Activated CD8-positive, alpha-beta memory T cell treated with anti-CD3 and anti-CD28 coated beads for 24 hours (primary cell): Measurements from ENCODE around the gene AMBP.

ENCODE experiments used
- DNase-seq: peaks from one replicate; pipeline ENCODE4 v3.0.0-alpha.2; 2020

AMBP gene

DNA sequence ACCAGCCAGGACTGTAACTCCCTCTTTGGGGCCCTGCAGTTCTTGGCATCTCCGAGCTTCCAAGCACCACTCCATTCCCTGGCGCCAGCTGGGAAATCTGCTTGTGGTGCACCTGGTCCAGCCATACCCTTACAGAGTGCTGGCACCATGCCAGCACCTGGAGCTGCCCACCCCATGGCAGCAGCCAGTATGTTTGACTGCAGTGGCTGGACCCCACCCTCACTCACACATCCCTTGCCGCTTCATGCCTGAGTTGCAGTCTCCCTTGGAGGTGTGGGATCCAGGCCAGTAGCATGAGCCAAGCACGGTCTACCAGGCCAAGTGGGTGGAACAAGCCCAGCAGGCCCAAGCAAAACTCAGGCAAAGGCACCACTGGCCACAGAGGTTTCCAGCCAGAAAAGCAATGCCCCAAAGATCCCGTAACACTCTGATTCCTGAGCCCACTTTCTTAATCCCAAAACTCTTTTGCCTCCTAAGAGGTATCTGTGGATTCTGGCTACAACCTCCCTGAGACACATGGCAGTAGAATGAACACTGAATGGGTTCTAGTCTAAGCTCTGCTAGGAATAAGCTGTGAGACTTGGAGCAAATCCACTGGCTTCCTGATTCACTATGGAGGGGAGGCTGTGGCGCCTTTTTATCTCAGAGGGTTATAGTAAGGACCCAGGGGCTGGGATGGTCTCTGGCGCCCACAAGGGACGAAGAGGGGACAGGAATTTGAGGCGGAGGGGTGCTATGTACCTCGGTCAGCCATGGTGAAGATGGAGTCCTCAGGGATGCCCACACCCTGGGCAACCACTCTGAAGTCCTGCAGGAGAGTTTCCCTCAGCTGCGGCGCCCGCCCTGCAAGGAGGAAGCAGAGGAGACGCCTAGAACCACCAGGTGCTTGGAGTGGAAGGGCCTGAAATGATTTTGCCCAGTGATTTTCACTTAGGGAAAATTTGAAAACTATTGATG is 5.6 kb downstream of the AMBP start:
- DNase-seq: no peak

DNA sequence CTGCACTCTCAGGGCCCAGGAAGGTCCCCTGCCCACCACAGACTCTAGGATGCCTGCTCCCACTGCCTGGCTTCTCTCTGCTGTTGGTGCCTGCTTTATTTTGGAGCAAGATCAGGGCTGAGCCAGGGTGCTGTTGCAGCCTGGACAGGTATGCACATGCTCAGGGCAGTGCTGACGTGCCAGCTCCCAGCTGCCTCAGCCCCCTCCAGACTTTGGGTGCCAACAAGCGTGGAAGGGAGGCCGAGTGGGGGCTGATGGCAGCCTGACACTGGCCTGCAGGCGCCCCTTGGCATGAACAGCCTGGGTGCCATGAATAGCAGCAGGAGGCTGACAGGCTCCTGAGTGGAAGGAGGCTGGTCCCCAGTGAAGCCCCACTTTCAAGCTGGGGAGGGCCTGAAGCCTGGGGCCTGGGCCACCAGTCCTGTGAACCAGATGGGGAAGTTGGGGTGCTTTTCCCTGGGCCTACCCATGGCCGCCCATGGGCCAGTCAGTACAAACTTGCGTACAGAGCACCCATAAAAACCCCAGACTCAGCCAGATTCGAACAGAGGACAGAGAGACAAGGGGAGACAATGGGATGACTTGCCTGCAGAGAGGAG is 6.8 kb downstream of the AMBP start:
- DNase-seq: no peak

DNA sequence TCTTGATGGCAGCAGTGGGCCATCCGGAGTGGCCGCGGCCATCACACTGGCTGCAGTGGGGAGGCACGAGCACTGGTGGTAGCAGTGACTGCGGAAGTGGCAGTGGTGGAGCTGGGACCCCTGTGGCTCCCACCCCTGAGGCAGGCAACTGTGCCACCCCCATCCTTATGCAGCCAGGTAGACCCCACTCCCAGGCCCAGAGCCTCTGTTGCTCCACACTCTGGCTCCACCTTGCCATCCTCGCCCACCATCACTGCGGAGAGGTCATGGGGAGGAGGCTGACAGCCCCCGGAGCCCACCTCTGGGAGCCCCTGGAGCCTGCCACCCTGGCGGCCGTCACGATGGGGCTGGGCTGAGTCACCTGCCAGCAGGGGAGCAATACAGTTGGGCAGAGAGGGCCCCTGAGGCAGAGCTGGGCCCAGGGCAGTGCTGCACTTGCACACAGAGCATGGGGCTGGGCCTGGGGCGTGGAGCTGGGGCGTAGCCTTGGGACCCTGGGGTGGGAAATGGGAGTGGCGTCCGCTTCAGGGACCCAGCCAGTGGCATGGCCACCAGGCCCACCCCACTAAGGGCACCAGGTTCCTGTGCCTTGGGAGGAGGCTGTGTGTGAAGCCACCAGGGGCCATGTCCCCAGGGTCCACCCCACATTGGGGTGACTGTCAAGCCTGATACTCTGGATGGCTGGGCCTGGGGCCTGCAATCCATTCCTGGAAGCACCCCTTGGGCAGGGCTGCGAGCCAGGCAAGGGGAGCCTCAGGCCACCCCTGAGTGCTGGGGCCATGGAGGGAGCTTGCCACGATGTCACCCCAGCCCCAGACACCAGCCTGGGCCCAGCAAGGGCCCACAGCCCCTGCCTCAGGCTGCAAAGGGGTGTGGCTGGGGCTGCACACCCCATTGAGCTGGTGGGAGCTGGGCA is 7.7 kb downstream of the AMBP start:
- no peak for DNase-seq

DNA sequence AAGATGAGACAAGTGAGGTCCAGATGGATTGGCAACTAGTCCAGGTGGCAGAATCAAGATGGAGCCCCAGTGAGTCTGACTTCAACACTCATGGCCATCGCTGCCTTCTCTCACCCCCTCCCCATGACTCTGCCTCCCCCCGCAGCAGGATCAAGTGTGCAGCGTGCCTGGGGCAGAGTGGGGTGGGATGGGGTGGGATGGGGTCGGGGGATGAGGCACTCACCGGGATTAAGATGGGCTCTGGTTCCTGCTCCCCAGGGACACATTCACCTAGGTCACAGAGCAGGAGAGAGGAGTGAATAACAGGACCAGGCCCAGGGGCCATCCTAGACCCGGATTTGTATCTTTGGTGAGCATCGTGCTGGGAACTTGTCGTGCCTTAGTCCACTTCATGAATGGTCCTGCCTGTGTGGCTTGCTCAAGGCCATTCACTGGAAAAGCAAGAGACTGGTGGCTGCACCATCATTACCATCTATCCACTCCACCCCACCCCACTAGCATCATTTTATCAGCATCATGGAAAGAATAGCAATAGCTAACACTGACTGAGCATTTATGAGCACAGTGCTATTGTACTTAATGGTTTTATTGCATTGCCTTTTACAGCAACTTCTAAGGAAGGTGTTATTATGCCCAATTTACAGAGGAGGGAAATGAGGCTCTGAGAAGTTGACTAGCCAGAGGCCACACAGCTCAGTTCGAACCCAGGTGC is 8.5 kb downstream of the AMBP start:
- no peak for DNase-seq

DNA sequence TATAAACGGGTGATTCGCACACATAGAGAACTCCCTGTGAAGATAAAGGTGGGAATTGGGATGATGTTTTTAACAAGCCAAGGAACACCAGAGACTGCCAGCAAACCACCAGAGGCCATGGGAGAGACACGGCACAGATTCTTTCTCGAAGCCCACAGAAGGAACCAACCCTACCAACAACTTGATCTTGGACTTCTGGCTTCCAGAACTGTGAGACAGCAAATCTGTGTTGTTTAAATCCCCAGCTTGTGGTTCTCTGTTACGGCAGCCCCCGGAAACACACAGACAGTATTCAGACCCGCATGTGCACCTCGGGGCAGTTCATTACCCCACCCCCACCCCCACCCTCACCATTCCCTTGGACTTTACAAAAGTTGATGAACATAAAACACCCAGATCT is 12.8 kb downstream of the AMBP start:
- DNase-seq: no peak

DNA sequence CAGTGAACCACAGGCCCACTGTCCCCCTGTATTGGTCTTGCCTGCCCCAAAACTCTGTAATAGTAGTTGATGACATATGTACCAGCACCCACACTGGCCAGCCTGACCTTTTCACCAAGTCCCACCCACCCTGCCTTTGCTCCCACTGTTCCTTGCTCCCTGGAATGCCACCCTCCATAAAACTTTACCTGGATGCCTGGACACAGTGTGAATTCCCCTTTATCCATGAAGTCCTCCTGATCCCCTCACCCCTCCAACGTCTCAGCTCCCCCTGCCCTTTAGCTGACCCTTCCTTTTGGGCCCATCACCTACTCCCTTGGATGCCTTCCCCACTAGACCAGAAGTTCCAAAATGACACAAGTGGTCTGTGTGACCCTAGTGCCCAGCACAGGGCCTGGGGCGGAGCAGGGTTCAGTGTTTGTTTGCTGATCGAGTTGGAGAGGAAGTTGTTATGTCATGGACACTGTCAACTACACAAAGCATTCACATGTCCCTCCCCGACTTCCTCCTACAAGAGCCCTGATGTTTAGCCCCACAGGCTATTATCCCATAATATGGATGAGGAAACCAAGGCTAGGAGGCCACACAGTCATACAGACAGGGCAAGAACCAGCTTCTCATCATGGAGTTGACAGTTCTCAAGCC is 16.1 kb downstream of the AMBP start:
- no peak for DNase-seq

DNA sequence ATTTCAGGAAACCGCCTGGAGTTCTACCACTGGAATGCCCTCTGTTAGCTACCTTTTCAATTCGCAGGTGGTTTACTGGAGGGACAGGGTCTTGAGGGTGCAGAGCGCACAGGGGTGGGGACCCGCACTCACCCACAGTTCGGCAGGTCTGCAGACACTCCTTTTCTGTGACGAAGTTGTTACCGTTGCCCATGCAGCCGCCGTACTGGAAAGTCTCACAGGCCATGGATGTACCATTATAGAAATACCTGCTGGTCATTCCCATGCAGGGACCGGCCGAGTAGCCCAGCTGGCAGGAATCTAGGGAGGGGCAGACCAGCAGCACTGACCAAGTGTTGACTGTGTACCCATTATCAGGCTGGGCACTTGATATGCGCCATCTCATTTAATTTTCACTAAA is 16.8 kb downstream of the AMBP start:
- no peak for DNase-seq

DNA sequence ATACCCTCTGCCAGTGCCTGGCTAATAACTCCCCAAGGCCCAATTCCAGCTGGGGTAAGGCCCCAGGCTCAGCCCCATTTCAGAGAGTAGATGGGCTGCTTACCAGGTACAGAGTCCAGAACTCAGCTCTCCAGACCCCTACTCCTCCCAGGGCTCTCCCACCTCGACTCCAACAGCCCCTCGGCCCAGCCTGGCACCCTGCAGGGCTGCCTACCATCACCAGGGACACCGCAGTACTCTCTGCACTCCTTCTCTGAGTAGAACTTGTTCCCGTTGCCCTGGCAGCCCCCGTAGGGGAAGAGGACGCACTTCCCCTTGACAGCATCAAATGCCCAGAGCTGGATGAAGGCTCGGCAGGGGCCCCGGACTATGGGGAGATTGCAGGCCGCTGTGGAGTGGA is 17.4 kb downstream of the AMBP start:
- DNase-seq: no peak

DNA sequence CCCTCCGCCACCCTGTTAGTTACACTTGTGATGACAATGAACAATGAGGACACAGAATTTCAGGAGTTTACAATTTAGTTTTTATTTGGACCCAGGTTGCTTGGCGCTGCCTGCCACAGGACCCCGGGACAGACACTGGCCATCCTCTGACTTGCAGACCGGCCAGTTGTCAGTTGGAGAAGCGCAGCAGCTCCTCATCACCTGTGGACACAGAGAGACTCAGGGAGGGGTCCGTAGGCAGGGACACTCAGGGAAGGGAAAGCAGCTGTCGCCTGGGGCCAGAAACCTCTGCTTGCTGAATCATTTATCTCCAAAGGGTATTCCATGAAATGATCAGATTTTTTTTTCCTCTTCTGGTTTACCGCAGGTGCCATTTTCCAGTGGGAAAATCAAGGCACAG is 18.0 kb downstream of the AMBP start:
- no peak for DNase-seq

DNA sequence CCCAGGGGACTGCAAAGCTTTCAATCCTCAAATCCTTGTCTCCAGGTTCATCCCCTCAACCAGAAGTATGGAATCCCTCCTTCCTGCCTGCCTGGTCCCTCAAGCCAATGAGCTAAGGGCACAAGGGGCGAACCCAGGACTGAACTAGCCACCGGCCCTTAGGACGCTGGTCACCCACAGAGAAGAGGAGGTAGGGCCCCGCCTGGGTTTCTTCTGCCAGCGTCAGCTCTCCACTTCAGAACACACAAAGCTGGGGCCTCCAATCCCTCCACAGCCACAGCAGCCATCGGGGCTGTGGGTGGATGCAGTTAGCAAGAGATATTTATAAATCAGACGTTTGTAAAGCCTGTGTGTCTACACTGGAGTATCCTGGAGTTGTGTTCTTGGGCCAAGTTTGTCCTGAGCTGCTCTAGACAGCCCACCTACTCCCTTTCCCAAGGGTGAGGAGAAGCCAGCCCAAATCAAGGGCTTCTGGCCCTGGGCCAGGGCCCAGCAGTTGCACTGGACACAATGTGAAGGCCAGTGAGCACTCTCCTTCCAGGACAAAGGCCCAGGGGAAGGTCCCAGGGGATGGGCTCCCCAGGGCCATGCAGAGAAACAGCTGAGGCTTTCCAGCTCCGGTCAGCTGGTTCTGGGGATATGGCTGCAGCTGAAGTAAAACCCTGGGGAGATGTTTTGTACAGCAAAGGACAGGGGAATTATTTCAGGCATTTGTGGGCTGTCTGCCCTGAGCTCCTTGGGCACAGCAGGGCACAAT is 18.9 kb downstream of the AMBP start:
- no peak for DNase-seq

DNA sequence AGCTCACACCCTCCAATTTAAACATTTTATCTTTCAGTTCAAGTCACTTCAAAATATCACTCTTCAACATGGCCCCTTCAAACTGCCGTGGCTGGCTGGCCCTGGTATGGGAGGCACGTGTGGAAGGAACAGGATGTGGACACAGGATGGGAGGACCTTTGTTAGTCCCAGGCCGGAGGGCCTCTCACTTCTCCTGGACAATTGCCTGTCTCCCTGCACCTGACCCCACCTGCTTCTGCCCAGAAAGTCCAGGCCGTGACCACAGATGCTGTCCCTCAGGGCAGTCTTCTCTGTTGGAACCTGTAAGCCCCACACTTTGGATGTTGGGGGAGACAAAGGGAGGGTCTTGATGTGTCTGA is 19.4 kb downstream of the AMBP start:
- DNase-seq: no peak

DNA sequence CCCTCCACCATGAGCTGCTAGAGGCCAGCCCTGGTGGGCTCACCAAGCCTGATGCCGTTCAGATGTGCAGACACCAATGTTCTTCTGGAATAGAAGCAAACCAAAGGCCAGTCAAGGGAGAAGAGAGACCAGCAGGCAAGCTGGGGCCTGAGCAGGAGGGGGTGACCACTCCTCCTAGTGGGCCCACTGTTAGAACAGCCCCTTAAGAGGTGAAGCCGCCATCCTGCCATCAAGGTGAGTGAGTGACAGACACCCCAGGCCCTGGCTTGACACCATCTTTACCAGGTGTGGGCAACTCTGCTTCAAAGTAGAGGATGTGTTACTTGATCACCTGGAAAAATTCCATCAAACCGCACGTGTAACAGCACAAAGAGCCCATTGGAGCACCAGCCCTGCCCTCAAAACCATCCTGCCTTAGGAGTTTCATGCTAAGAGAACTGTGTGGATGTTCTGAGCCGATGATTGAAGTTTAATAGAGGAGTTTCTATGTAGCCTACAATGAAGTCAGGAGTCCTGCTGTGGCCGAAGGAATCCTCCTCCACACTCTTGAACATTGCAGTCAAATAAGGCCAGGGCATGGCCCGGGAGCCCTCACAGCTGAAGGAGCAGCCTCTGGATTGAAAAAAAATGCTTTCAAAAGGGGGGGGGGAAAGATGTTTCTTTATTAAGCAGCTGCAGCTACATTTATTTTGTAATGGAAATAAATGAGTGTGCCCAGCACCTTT is 20.8 kb downstream of the AMBP start:
- no peak for DNase-seq

DNA sequence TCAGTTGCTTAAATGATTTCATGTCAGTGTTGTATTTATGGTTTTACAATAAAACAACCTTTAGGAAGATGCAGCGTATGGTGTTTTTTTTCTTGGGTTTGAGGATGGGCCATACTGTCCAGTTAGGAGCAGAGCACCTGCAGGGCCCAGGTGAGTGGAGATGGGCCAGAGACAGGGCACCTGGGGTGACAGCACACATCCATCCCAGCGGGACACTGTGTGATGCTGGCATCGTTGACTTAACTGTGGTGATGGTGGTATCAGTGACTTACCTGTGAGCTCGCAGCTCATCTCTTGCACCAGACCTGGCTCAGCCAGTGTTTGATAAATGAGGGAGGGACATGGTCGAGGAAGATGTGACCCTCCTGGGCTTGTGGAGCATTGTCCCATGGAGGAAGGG is 21.6 kb downstream of the AMBP start:
- no peak for DNase-seq

DNA sequence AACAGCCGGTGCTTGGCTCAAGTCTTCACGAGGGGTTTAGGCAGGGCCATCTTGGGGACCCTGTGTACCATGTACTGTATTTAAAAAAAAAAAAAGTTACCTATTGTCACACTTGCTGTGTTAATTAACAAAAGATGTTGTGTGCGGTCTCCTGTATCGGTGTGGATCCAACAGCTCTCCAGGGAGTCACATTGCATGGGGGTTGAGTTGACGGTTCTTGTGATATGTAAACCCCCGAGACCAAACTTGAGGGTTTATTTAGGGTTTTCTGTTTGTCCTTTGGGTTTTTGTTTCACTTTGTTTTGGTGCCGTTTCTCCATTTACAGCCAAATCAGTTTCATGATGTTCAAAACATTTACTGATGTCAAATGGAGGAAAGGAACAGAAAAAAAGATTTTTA is 22.2 kb downstream of the AMBP start:
- no peak for DNase-seq

DNA sequence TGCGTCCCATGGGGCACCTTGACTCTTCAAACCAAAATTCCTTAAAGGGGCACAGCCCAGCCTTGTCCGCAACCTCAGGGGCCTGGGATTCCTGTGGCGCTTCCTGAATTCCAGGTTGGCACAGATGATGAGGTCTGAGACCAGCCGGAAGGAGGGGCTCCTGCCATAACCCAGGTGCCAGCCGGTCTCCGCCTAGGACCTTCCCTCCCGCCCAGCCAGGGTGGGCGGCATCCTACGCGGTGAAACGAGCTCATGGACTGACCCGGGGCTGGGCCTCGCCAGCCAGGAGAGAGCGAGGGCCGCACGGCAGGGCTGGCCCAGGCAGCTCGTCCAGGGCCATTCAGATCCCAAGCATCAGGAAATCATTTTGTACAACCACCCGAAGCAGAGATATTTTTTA is 23.0 kb downstream of the AMBP start:
- no peak for DNase-seq

DNA sequence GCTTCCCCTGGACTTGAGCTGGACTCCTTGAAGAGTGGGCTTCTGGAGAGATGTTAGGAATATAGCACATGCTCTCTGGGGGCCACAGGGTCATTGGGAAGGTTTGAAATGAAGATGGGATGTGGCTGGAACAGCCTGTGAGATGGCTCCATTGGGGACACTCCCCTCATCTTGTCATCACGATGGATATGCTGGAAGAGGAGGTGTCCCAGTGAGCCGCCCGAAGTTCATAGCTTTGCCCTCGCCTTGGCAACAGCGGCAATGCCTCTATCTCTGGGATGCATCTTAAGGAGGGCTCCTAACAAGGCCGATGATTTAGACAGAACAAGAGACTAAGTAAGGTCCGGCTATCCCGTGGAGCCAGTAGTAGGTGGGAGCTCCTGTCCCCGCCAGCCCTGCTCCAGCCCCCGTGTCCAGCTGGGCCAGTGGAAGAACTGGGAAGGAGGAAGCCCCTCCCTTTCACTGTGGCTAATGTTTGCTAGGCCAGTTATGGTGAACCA is 23.9 kb downstream of the AMBP start:
- peak; percentile 30 for DNase-seq

DNA sequence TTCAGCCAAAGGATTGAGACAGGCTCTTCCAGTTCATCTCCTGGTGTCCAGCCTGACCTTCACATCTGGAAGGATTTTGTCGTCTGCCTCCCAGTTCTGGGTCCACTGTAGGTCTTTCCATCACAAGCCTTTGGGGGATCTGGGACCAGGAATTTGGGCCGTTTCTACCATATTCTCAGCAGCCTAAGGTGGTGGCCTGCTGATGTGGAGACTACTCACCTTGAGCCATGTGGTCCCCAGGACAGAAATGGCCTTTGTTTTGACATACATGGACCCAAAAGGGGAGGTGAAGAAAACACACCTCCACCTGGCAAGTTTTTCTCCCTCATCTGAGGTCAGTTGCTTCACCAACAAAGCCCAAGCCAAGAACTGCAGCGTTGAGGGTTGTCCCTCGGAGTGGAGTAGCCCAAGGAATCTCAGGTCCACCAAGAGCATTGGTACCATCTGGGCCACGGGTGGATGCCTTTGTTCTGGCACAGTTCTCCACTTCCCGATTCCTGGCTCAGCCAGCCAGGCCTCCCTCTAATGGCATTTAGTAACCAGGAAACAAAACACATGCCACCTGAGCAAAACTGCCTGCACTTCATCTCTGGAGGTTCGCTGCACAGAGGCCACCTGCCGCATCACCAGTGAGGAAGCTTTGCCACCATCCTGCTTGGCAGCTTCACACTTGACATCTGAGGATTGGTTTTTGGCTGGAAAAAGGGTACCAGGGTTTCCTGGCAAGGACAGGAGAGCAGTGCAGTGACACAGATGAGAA is 24.7 kb downstream of the AMBP start:
- DNase-seq: no peak

DNA sequence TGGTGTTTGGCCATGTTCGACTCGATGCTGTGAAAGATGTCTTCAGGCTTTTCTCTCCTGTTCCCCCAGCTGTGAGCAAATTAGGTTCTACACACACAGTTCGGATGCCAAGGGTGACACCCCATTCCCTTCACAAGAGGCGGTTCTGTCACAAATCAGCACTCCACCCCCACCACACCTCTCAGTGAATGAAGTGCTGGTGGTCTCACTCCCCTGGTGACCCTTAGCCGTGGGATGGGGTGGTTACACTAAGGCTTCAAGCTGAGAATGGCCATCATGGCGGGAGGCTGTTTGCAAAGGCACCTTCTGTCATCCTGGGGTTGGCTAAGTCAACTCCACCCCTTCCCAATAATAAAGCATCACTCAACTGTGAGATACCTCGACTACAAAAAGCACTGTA is 26.4 kb downstream of the AMBP start:
- no peak for DNase-seq

DNA sequence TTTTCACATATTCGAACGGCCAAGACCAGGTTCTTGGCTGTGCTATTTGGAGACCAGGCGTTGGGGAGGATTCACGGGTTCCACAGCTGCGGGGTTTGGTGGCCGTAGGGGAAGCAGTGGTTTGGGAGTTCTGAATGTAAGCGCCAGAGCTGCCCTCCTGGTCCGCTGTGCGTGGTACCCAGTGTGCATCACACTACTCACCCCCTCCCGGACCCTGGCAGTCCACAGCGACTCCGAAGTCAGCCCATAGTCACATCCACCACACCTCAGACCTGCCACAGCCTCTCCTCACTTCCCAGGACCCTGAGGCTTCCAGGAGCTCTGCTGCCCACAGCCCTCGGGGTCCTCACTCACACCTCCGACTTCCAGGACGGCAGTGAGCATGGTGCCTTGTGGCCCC is 26.8 kb downstream of the AMBP start:
- no peak for DNase-seq

DNA sequence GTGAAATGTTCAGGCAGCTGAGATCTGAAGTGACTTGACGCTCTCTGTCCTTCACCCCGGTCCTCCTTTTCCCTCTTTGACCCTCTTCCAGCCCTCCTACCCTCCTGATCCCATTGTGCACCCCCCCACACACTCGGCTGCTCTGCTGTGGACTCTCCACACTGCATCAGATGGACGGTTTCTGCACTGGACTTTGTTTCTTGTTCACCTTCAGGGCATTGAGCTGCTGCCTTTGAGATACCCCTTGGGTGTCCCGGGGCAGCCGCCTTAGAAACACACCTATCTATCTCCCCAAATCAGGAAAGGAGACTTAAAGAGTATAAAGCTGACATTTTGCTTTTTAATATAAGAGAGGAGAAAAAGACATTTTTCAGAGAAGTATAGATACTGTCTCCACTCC is 27.5 kb downstream of the AMBP start:
- no peak for DNase-seq
